Measurements from ENCODE around the gene EXOC3.
"Not testable (repeated sequence)": the region's sequence is repeated elsewhere in the genome, so short reads cannot be mapped to it uniquely, and the experiment has no call there.

Gene EXOC3

GRCh38 chr5:504326-505154 is 61.6 kb downstream of the EXOC3 start:
- no peak for DNase-seq (ENCODE audit: low spot score)

GRCh38 chr5:505951-506525 is 63.1 kb downstream of the EXOC3 start:
- no peak for DNase-seq (ENCODE audit: low spot score)

DNA sequence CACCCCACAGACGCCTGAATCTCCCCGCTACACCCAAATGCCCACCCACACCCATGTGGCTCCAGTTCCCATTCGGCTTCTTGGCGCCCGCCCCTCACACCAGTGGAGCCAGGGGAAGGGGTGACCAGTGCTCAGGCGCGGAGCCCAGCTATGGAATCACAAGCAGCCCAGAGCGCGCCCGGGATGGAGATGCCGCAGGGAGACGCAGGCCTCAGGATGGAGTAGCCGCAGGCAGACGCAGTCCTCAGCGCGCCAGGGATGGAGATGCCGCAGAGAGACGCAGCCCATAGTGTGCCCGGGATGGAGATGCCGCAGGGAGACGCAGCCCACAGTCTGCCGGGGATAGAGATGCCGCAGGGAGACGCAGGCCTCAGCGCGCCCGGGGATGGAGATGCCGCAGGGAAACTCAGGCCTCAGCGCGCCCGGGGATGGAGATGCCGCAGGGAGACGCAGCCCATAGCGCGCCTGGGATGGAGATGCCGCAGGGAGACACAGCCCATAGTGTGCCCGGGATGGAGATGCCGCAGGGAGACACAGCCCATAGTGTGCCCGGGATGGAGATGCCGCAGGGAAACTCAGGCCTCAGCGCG is 65.1 kb downstream of the EXOC3 start:
- not testable (repeated sequence) for DNase-seq (ENCODE audit: low spot score)

DNA sequence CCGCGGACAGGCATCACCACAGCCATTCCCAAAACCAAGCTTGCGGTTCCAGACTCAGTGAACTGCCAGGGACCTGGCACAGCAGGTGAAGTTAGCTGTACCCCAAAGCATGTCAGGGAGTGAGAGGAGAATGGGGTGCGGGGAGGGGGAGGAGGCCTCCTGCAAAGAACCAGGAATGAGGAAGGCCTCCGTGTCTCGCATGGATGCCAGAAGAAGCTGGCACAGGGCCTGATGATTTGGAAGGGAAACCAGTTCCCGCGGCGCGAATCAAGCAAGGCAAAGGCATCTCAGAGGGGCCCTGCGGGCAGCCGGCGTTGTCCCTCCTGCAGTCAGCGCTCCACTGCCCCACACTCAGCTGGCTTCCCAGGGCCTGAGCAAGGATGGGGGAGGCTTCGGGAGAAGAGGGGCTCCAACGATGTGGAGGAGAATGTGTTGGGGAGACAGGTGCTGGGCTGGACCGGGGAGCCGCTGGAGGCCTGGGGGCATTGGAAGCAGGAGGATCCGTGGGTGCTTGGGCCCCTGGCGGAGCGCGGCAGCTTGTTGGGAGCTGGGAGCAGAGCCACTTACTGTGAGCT is 66.7 kb downstream of the EXOC3 start:
- DNase-seq (ENCODE audit: low spot score) = no peak

DNA sequence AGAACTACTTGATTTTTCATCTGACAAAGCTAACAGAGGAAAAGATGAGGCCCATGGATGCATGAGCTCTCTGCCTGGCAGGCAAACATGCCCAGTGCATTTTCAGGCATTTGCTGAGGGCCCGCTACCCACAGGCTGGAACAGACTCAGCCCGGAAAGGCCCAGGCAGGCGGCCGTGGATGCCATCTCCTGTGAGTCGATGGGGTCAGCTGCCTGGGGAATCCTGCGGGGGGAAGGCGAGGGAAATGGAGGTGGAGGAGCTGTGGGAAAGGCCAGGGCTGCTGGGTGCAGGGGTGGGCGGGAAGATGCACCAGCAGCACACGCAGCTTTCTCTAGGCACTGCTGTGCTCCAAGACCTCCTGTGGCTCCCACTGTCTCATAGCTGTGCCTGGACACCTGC is 67.5 kb downstream of the EXOC3 start:
- no peak for DNase-seq (ENCODE audit: low spot score)

DNA sequence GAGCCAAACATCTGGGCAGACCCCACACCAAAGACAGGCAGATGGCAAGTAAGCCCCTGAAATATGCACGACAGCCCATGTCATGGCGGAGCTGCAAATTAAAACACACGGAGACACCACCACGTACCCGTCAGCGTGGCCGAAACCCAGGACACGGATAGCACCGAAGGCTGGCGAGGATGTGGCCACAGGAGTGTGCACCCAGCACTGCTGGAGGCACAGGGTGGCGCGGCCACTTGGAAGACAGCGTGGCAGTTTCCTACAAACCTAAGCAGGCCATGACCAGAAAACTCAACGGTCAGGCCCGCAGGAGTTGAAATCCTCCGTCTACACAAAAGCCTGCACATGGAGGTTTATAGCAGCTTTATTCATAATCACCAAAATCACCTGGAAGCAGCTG is 68.5 kb downstream of the EXOC3 start:
- DNase-seq (ENCODE audit: low spot score) = no peak

DNA sequence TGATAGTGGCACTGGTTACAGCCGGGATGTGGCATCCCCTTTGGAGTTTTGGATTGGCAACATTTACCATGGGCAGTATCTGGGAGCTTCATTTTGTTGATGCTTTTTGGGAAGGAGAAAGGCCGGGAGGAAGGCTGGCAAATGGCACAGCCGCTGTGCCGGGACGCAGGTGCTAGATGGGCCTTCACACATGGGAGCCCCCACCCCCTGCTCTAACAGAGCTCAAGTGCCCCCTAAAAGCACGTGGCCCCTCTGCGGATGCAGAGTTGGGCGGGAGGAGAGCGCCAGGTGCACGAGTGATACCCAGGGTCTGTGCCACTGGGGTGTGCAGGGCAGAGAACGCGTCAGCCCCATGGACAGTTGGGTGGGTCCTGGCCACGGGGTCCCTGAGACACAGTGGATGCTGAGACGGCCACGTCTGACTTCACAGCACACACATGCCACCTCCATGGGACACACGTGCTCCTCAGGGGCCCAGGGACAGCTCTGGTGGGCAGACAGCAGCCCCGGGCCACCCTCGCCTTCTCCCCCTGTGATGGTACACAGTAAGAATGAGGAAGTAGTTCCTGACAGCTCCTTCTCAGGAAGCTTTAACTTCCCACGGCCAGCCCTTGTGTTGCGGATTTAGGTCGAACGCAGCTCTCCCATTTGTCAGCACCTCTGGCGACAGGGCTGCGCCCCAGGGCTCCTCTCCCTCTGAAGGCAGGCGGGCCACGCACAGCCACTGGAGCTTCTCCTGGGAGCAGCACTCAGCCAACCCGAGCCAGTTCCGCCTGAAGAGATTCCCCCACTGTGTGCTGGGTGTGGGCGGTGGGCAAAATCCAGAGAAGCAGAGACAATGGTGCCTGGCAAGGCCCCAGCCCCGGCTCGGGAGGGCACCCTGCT is 70.5 kb downstream of the EXOC3 start:
- no peak for DNase-seq (ENCODE audit: low spot score)

- DNase-seq (ENCODE audit: low spot score) = no peak
Measured at GRCh38 chr5:514101-514485, 71.1 kb downstream of the EXOC3 start.

GRCh38 chr5:514673-515072 is 71.7 kb downstream of the EXOC3 start:
- DNase-seq (ENCODE audit: low spot score) = no peak

DNA sequence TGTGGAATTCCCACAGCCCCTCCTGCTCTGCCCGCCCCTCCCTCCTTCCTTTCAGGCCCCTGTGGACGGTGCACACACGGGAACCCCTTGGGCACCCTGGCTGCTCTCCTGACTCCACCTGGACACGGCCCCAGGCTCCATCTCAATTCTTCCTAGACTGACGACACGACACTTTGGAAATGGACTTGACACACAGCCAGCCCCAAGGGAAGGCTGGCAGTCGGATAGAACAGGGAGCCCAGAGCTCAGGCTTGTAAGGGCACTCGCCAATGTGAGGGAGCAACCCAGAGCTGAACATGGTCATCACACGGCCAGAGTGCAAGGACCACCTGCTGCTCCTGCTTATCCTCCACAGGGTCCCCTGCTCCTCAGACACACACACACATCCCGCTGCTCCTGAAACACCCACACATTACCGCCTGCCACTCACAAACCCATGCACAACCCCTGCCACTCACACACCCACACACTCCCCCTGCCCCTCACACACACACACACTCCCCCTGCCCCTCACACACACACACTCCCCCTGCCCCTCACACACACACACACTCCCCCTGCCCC is 72.4 kb downstream of the EXOC3 start:
- no peak for DNase-seq (ENCODE audit: low spot score)

GRCh38 chr5:516338-516925 is 73.5 kb downstream of the EXOC3 start:
- DNase-seq (ENCODE audit: low spot score) = no peak

Measured in hematopoietic multipotent progenitor cell treated with erythropoietin and hydrocortisone succinate and interleukin-3 and kit ligand, for 17 days (in vitro differentiated cells).